GM12873 (cell line): ENCODE data around the gene BMP3.
A peak's percentile ranks its signal among the peaks of the same experiment; 100 is the strongest.

Source experiments
- TF ChIP-seq, protein P1 (sequence below): IDR thresholded peaks from 2 replicates; pipeline ENCODE4 v1.5.1; 2012; ENCODE audit warnings: low read depth, mild to moderate bottlenecking, moderate library complexity, low read length, control low read depth; ENCODE audit not compliant: insufficient read depth; ENCODE audit errors: missing control alignments

BMP3 gene

DNA sequence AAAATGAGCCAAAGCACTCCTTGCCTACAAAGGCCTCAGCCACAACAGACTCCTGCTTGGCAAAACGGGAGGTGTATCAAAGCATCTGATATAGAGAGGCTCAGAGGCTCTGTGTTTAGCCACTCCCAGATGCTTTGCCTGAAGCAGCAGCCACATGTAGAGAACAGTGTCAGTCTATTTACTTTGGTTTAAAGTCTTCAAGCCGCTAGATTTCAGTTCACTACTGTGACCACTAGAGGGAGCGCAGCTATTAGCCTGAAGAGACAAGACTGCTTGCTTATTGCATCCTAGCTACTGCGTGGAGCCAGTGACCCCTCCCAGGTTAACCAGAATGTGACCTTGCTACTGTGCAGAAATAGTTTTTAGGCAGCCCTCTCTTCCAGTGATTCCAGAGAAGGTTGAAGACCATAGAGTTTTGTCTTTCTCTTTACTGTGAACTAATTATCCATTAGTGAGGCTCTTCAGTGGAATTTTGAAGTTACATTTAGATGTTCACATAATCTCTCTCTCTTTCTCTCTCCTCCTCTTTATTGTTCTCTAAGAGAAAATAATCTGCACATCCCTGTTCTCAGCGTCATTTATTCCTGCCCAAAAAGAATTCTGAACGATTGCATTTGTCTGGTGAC lies 39.3 kb downstream of the BMP3 start:
- TF ChIP-seq, protein P1, sequence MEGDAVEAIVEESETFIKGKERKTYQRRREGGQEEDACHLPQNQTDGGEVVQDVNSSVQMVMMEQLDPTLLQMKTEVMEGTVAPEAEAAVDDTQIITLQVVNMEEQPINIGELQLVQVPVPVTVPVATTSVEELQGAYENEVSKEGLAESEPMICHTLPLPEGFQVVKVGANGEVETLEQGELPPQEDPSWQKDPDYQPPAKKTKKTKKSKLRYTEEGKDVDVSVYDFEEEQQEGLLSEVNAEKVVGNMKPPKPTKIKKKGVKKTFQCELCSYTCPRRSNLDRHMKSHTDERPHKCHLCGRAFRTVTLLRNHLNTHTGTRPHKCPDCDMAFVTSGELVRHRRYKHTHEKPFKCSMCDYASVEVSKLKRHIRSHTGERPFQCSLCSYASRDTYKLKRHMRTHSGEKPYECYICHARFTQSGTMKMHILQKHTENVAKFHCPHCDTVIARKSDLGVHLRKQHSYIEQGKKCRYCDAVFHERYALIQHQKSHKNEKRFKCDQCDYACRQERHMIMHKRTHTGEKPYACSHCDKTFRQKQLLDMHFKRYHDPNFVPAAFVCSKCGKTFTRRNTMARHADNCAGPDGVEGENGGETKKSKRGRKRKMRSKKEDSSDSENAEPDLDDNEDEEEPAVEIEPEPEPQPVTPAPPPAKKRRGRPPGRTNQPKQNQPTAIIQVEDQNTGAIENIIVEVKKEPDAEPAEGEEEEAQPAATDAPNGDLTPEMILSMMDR: peak; percentile 98

DNA sequence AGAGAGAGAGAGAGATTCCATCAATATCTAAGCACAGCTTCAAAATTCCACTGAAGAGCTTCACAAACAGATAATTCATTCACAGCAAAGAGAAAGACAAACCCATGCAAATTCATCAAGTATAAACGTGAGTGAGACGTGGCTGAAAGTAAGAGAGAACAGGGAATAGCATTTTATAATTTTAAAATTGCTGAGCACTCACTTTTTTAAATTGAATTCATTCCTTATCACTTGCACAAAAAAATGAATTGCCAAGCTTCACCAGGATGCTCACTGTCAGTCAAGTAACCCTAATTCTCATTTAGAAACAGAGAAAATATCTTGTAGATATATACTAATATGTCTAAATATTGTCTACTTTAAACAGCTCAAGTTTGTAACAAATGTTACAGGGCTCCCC lies 40.5 kb downstream of the BMP3 start:
- TF ChIP-seq, protein P1: no peak

GRCh38 chr4:81081156-81081555 lies 50.6 kb downstream of the BMP3 start:
- TF ChIP-seq, protein P1: no peak

GRCh38 chr4:81084029-81084428 lies 53.5 kb downstream of the BMP3 start:
- TF ChIP-seq, protein P1: no peak

GRCh38 chr4:81084634-81085033 lies 54.1 kb downstream of the BMP3 start:
- TF ChIP-seq, protein P1: no peak

DNA sequence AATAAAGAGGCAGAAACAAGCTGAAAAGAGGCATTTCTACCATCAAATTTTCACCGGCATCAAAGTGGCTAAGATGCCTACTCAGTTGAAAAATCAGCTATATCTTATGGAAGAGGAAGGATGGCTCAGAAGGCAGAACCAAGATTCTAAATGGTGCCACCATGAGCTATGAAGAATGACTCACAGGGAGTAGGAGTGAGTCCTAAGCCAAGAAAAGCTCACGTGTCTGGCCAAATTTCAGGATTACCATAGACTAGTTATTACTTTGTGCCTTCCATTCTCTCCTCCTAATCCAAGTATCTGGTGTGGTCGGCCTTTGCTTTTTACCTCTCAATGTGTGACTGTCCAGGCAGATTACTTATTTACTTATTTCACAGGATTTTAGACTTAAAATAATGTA lies 54.8 kb downstream of the BMP3 start:
- TF ChIP-seq, protein P1: no peak

DNA sequence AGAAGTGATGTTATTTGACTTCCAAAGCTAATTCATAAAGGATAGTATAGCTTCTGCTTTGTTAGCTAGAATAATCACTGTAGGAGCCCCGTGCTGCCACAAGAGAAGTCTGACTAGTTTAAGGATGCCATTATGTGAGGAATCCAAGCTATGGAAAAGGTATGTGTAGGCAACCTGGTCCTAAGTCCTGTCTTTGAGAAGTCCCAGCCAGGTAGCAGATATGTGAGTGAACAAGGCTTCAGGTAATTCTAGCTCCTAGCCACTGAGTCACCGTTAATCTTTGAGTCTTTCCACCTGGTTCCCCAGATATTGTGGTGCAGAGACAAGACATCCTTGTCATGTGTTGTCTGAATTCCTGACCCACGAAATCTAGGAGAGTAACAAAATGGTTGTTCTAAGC lies 55.5 kb downstream of the BMP3 start:
- TF ChIP-seq, protein P1: no peak
